ENCODE results near the gene RRM1.

Gene RRM1

DNA sequence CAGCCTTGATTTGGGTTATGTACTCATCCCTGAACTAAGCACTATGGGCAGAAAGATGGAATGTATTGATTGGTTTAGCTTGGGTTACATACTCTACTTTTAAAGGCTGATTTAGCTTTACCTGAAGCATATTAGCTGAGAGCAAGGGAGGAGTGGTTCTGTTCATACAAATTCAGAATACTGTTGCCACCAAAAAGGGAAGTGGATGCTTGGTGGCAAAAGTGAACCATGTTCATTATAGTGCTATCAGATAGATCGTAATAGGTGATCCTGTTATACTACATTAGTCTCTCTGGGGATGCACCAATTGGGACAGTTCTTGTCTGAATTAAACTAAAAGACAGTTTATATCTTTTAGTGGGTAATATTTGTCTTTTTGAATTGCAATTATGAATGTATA, 44.5 kb upstream of the RRM1 start:
- TF ChIP-seq EGR1 (IDR thresholded peaks at IDR 0.05) (no peak), CREB1 (IDR thresholded peaks at IDR 0.05; ENCODE audit: low read depth) (no peak), FOXM1 (IDR thresholded peaks at IDR 0.05; ENCODE audit: borderline replicate concordance, low read depth) (no peak), RAD21 (IDR thresholded peaks at IDR 0.05; ENCODE audit: low read depth) (no peak), CEBPB (IDR thresholded peaks at IDR 0.05) (no peak), YY1 (IDR thresholded peaks at IDR 0.05; ENCODE audit: low read depth) (no peak)
- TF ChIP-seq, protein P1, sequence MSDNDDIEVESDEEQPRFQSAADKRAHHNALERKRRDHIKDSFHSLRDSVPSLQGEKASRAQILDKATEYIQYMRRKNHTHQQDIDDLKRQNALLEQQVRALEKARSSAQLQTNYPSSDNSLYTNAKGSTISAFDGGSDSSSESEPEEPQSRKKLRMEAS (IDR thresholded peaks at IDR 0.05), result no peak

DNA sequence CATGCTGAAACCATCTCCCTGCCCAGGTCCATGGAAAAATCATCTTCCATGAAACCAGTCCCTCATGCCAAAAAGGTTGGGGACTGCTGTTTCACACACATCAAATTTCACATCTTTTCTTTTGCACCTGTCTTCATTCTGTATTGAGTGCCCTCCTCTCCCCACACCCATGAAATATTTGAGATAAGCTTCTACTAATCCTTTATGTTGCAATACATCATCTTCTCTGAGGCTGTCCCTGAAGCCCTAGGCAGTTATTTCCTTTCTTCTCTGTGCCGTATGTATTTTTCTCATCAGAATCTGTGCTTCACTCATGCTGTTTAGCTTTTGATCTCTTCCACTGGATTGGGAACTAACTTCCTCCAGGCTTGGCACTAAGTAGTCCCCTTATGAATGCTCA, 40.0 kb upstream of the RRM1 start:
- TF ChIP-seq RAD21 (IDR thresholded peaks at IDR 0.05; ENCODE audit: low read depth) (no peak), EP300 (IDR thresholded peaks at IDR 0.05; ENCODE audit: borderline replicate concordance) (no peak), CEBPB (IDR thresholded peaks at IDR 0.05) (no peak)

DNA sequence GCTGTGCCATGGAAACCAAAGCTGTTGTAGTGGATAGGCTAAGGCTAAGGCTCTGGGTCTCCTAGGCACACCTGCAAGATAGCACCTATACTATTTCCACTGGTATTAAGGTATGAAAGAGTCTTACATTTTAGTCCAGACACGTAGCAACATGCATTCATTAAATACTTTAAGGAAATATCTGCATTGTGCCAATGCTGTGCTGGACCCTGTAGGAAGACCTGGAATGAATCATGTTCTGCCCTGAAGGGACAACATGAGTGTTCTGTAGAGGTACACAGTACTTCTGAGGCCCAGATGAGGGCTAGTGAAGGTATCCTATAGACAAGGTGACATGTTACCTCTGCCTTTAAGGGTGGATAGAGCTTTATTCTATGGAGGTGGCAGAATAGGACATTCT, 35.2 kb upstream of the RRM1 start:
- no peak for TF ChIP-seq CREB1 (IDR thresholded peaks at IDR 0.05; ENCODE audit: low read depth)
- TF ChIP-seq TAF1 (IDR thresholded peaks at IDR 0.05; ENCODE audit: low read depth), result no peak
- TF ChIP-seq EP300 (IDR thresholded peaks at IDR 0.05; ENCODE audit: borderline replicate concordance), result no peak
- TF ChIP-seq NFIC (IDR thresholded peaks at IDR 0.05), result no peak
- TF ChIP-seq TCF12 (IDR thresholded peaks at IDR 0.05; ENCODE audit: low read depth), result no peak
- no peak for TF ChIP-seq CEBPB (IDR thresholded peaks at IDR 0.05)

DNA sequence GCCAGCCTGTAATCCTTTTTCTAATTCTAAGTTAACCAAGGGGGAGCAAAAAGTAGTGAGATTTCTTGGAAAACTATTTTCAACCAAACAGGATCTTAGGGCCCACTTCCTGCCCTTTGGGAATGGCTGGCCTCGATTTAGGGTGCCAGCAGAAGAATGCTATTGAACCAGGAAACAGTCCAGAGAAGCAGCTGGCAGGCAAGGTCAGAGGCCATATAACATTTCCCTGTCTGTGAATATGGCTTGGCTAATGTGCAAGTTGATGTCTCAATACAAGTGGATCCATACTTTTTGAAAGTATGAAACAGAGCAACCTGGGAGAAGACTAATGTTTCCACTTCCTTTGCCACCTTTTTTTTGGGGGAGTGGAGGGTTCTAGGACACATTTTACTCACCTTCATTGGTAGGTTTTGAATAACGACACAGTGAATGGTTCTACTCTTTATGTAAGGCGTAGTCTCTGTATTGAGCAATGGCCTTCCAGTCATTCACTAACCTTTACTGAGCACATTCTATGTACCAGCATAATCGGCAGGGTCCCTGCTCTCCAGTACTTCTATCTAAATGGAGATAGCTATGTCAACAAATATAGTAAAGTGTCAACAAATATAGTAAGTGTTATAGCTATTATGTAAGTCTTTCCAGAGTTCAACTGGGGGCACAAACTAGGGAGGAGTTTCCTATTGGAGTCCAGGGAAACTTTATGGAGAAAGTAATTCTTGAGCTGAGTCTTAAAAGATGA, 34.2 kb upstream of the RRM1 start:
- TF ChIP-seq, protein P2, sequence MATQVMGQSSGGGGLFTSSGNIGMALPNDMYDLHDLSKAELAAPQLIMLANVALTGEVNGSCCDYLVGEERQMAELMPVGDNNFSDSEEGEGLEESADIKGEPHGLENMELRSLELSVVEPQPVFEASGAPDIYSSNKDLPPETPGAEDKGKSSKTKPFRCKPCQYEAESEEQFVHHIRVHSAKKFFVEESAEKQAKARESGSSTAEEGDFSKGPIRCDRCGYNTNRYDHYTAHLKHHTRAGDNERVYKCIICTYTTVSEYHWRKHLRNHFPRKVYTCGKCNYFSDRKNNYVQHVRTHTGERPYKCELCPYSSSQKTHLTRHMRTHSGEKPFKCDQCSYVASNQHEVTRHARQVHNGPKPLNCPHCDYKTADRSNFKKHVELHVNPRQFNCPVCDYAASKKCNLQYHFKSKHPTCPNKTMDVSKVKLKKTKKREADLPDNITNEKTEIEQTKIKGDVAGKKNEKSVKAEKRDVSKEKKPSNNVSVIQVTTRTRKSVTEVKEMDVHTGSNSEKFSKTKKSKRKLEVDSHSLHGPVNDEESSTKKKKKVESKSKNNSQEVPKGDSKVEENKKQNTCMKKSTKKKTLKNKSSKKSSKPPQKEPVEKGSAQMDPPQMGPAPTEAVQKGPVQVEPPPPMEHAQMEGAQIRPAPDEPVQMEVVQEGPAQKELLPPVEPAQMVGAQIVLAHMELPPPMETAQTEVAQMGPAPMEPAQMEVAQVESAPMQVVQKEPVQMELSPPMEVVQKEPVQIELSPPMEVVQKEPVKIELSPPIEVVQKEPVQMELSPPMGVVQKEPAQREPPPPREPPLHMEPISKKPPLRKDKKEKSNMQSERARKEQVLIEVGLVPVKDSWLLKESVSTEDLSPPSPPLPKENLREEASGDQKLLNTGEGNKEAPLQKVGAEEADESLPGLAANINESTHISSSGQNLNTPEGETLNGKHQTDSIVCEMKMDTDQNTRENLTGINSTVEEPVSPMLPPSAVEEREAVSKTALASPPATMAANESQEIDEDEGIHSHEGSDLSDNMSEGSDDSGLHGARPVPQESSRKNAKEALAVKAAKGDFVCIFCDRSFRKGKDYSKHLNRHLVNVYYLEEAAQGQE (IDR thresholded peaks at IDR 0.05; ENCODE audit: low read depth), result no peak
- TF ChIP-seq CREB1 (IDR thresholded peaks at IDR 0.05; ENCODE audit: low read depth) (no peak), RAD21 (IDR thresholded peaks at IDR 0.05; ENCODE audit: low read depth) (no peak), ZBTB7A (IDR thresholded peaks at IDR 0.05; ENCODE audit: low read depth) (no peak), FOXM1 (IDR thresholded peaks at IDR 0.05; ENCODE audit: borderline replicate concordance, low read depth) (no peak)
- TF ChIP-seq, protein P3, sequence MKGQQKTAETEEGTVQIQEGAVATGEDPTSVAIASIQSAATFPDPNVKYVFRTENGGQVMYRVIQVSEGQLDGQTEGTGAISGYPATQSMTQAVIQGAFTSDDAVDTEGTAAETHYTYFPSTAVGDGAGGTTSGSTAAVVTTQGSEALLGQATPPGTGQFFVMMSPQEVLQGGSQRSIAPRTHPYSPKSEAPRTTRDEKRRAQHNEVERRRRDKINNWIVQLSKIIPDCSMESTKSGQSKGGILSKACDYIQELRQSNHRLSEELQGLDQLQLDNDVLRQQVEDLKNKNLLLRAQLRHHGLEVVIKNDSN (IDR thresholded peaks at IDR 0.05), result no peak
- TF ChIP-seq, protein P1 (IDR thresholded peaks at IDR 0.05), result no peak

DNA sequence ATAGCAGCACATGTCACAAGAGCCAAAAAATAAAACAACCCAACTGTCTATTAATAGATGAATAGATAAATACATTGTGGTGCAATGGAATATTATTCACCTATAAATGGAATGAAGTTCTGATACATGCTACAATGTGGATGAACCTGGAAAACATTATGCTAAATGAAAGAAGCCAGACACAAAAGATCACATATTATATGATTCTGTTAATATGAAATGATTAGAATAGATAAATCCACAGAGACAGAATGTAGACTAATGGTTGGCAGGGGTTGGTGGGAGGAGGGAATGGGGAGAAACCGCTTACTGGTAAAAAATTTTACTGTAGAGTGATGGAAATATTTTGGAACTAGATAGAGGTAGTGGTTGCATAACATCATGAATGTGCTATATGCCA, 32.9 kb upstream of the RRM1 start:
- TF ChIP-seq, protein P3 (IDR thresholded peaks at IDR 0.05), result no peak
- TF ChIP-seq TAF1 (IDR thresholded peaks at IDR 0.05; ENCODE audit: low read depth), result no peak
- no peak for TF ChIP-seq YY1 (IDR thresholded peaks at IDR 0.05; ENCODE audit: low read depth)
- TF ChIP-seq TEAD4 (IDR thresholded peaks at IDR 0.05), result no peak
- no peak for TF ChIP-seq EGR1 (IDR thresholded peaks at IDR 0.05)
- no peak for TF ChIP-seq RAD21 (IDR thresholded peaks at IDR 0.05; ENCODE audit: low read depth)
- TF ChIP-seq, protein P2 (IDR thresholded peaks at IDR 0.05; ENCODE audit: low read depth), result no peak
- no peak for TF ChIP-seq FOXM1 (IDR thresholded peaks at IDR 0.05; ENCODE audit: borderline replicate concordance, low read depth)
- TF ChIP-seq TCF12 (IDR thresholded peaks at IDR 0.05; ENCODE audit: low read depth), result no peak
- no peak for TF ChIP-seq CEBPB (IDR thresholded peaks at IDR 0.05)

DNA sequence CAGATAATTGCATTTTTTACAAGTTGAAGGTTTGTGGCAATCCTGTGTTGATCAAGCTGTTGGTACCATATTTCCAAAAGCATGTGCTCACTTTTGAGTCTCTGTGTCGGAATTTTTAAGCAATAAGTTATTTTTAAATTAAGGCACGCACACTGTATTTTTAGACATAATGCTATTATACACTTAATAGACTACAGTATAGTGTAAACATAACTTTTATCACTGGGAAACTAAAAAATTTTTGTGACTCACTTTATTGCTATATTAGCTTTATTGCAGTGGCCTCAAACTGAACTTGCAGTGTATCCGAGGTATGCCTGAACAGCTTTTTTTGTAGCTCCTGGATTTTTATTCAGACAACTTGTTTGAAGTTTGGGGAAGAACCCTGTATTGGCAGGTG, 31.3 kb upstream of the RRM1 start:
- TF ChIP-seq ZBTB7A (IDR thresholded peaks at IDR 0.05; ENCODE audit: low read depth) (no peak), RAD21 (IDR thresholded peaks at IDR 0.05; ENCODE audit: low read depth) (no peak), EP300 (IDR thresholded peaks at IDR 0.05; ENCODE audit: borderline replicate concordance) (no peak), NFIC (IDR thresholded peaks at IDR 0.05) (no peak), FOXM1 (IDR thresholded peaks at IDR 0.05; ENCODE audit: borderline replicate concordance, low read depth) (no peak), EGR1 (IDR thresholded peaks at IDR 0.05) (no peak), YY1 (IDR thresholded peaks at IDR 0.05; ENCODE audit: low read depth) (no peak), CREB1 (IDR thresholded peaks at IDR 0.05; ENCODE audit: low read depth) (no peak), TEAD4 (IDR thresholded peaks at IDR 0.05) (no peak), CEBPB (IDR thresholded peaks at IDR 0.05) (no peak), TAF1 (IDR thresholded peaks at IDR 0.05; ENCODE audit: low read depth) (no peak), TCF12 (IDR thresholded peaks at IDR 0.05; ENCODE audit: low read depth) (no peak)
- TF ChIP-seq, protein P2 (IDR thresholded peaks at IDR 0.05; ENCODE audit: low read depth), result no peak
- TF ChIP-seq, protein P1 (IDR thresholded peaks at IDR 0.05), result no peak
- TF ChIP-seq, protein P3 (IDR thresholded peaks at IDR 0.05), result no peak
